ENCODE measurements around the gene LCMT1.

LCMT1 gene

GRCh38 chr16:25210758-25211157 lies 99.2 kb downstream of the LCMT1 start:
- no peak for DNase-seq

- DNase-seq, result no peak
Measured at GRCh38 chr16:25212636-25213035, 101.1 kb downstream of the LCMT1 start.

- DNase-seq, result no peak
Measured at GRCh38 chr16:25213709-25214397, 102.3 kb downstream of the LCMT1 start.

- DNase-seq, result no peak
Measured at GRCh38 chr16:25217112-25217511, 105.6 kb downstream of the LCMT1 start.

GRCh38 chr16:25217921-25218320 lies 106.4 kb downstream of the LCMT1 start:
- DNase-seq, result no peak

GRCh38 chr16:25219070-25219737 lies 107.7 kb downstream of the LCMT1 start:
- no peak for DNase-seq

- DNase-seq, result no peak
Measured at GRCh38 chr16:25222959-25223358, 111.4 kb downstream of the LCMT1 start.

GRCh38 chr16:25223964-25224363 lies 112.4 kb downstream of the LCMT1 start:
- no peak for DNase-seq

GRCh38 chr16:25224731-25225319 lies 113.3 kb downstream of the LCMT1 start:
- DNase-seq, result no peak
